GM21528 (cell line): ENCODE results near the gene GALNT1.

Experiments
- ATAC-seq: cut with Tn5 transposase; IDR thresholded peaks from one replicate; pipeline ENCODE4 v1.9.1; 2021; ENCODE audit warnings: mild to moderate bottlenecking, moderate library complexity; ENCODE audit not compliant: unreplicated experiment, low FRiP score

GALNT1 gene

GRCh38 chr18:35711227-35711626 is 129.7 kb downstream of the GALNT1 start:
- no peak for ATAC-seq

- ATAC-seq: no peak
These were observed 132.0 kb downstream of the GALNT1 start for GRCh38 chr18:35713545-35713944.

- no peak for ATAC-seq
These were observed 133.0 kb downstream of the GALNT1 start for GRCh38 chr18:35714539-35714938.

GRCh38 chr18:35715139-35715538 is 133.6 kb downstream of the GALNT1 start:
- ATAC-seq: no peak

- no peak for ATAC-seq
These were observed 134.8 kb downstream of the GALNT1 start for GRCh38 chr18:35716169-35716831.

GRCh38 chr18:35717182-35717581 is 135.6 kb downstream of the GALNT1 start:
- no peak for ATAC-seq

GRCh38 chr18:35721431-35722081 is 140.0 kb downstream of the GALNT1 start:
- ATAC-seq: no peak

- ATAC-seq: no peak
These were observed 147.1 kb downstream of the GALNT1 start for GRCh38 chr18:35728676-35729075.

GRCh38 chr18:35729991-35730668 is 148.6 kb downstream of the GALNT1 start:
- no peak for ATAC-seq

- ATAC-seq: no peak
These were observed 149.3 kb downstream of the GALNT1 start for GRCh38 chr18:35730691-35731370.

GRCh38 chr18:35731701-35732100 is 150.2 kb downstream of the GALNT1 start:
- ATAC-seq: no peak

- no peak for ATAC-seq
These were observed 150.6 kb downstream of the GALNT1 start for GRCh38 chr18:35732162-35732561.

GRCh38 chr18:35732636-35733035 is 151.1 kb downstream of the GALNT1 start:
- no peak for ATAC-seq

GRCh38 chr18:35733408-35733807 is 151.9 kb downstream of the GALNT1 start:
- no peak for ATAC-seq

GRCh38 chr18:35736696-35737095 is 155.2 kb downstream of the GALNT1 start:
- ATAC-seq: no peak

- no peak for ATAC-seq
These were observed 158.2 kb downstream of the GALNT1 start for GRCh38 chr18:35739778-35740177.

GRCh38 chr18:35740656-35741055 is 159.1 kb downstream of the GALNT1 start:
- no peak for ATAC-seq

GRCh38 chr18:35743916-35744315 is 162.4 kb downstream of the GALNT1 start:
- no peak for ATAC-seq

- no peak for ATAC-seq
These were observed 164.3 kb downstream of the GALNT1 start for GRCh38 chr18:35745814-35746213.

- no peak for ATAC-seq
These were observed 165.3 kb downstream of the GALNT1 start for GRCh38 chr18:35746826-35747339.

GRCh38 chr18:35747894-35748472 is 166.4 kb downstream of the GALNT1 start:
- no peak for ATAC-seq
